ENCODE measurements around the gene RASA3.

The RASA3 gene

DNA sequence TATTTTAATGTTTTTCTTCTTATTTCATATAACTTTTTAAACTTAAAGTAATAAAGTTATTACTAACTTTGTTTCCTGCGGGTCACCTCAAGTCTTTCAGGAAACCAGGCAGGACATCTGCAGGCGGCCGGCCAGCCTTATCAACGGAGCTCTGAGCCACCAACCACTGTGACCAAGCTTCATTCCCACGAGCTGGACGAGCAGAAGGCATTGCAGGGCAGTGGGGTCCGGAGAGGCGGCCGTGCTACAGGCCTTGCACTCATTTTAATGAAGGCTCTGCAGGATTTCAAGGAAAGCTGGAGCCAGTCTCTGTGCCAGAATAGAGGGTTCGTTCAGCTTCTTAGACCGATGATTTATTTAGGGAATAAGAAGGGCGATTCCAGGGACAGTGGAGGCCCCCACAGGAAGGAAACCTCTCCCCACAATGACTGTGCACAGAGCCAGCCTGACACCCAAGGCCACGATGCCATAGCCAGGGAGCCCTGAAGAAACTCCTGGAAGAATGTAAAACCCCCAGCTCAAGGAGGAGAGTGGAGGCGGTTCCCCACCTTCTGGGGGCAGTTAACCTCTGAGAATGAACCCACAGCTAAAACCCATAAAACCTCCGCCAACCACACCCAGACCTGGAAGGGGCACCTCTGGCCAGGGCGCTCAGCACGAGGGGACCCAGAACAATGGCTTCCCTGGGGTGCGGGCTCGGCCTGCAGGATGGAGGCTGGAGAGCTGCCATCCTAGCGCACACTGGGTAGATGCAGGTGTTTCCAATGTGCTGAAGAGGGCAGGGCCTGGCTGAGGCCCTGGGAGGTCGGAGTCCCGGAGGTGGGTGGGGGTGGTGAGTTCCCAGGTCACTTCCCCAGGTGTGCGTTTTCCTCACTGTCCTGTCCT is 75.0 kb downstream of the RASA3 start:
- Histone ChIP-seq H3K9me3 (no peaks in the 10 kb centered on the region), H3K27ac (peak overlapping the region; percentile 84), H3K36me3 (no peaks in the 10 kb centered on the region), H3K27me3 (no peaks in the 10 kb centered on the region), H3K4me1 (ENCODE audit: control insufficient read depth in 1 of 2, insufficient read depth in 1 of 2, low read depth in 1 of 2, low read length in 1 of 2) (peaks cover 51 to 58% of the 10 kb centered on the region in 2 experiments), H3K4me3 (ENCODE audit: low read depth in 1 of 2, low read length in 1 of 2) (peak overlapping the region; percentile 48 to 60)
- TF ChIP-seq, protein P1, sequence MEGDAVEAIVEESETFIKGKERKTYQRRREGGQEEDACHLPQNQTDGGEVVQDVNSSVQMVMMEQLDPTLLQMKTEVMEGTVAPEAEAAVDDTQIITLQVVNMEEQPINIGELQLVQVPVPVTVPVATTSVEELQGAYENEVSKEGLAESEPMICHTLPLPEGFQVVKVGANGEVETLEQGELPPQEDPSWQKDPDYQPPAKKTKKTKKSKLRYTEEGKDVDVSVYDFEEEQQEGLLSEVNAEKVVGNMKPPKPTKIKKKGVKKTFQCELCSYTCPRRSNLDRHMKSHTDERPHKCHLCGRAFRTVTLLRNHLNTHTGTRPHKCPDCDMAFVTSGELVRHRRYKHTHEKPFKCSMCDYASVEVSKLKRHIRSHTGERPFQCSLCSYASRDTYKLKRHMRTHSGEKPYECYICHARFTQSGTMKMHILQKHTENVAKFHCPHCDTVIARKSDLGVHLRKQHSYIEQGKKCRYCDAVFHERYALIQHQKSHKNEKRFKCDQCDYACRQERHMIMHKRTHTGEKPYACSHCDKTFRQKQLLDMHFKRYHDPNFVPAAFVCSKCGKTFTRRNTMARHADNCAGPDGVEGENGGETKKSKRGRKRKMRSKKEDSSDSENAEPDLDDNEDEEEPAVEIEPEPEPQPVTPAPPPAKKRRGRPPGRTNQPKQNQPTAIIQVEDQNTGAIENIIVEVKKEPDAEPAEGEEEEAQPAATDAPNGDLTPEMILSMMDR (IDR thresholded peaks at IDR 0.05), result no peak

DNA sequence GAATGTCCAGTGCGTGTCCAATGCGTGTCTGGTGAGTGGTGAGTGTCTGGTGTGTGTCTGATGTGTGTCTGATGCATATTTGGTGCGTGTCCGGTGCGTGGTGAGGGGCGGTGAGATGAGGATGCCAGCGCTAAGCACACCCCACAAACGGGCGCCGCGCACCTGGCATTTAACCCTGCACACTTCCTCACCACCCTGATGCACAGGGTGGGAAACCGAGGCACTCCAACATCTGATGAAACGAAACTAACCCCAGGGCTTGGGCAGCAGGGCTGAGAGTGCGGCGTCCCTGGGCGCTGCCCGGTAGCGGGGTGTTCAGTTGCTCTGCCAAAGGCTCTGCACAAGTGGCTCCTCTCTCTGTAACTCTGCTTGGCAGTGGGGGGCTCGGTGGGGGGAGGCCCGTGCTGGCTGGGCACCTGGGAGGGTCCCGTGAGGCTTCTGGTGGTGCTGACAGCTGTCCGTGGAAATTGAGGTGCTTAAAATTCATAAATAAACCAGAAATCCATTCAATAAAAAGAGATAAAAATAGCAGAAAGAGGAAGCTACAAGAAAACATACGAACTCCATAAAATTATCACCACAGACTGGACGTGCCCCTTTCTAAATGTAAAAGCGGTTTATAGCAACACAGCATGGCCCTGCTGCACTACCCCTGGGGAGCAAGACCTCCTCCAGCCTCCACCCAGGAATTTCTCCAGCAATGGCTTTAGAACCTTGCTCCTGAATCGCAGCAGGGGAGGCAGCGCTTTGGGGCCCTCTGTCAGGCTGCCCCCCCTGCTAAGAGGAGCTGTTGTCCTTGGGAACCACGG is 76.0 kb downstream of the RASA3 start:
- no peaks in the 10 kb centered on the region for H3K36me3 ChIP-seq
- H3K4me1 ChIP-seq (ENCODE audit: control insufficient read depth in 1 of 2, insufficient read depth in 1 of 2, low read depth in 1 of 2, low read length in 1 of 2), result peaks cover 59 to 65% of the 10 kb centered on the region in 2 experiments
- H3K9me3 ChIP-seq, result no peaks in the 10 kb centered on the region
- peak overlapping the region; percentile 48 to 60 for H3K4me3 ChIP-seq (ENCODE audit: low read depth in 1 of 2, low read length in 1 of 2)
- no peaks in the 10 kb centered on the region for H3K27me3 ChIP-seq
- TF ChIP-seq, protein P1 (IDR thresholded peaks at IDR 0.05), result no peak
- peak overlapping the region; percentile 84 for H3K27ac ChIP-seq

DNA sequence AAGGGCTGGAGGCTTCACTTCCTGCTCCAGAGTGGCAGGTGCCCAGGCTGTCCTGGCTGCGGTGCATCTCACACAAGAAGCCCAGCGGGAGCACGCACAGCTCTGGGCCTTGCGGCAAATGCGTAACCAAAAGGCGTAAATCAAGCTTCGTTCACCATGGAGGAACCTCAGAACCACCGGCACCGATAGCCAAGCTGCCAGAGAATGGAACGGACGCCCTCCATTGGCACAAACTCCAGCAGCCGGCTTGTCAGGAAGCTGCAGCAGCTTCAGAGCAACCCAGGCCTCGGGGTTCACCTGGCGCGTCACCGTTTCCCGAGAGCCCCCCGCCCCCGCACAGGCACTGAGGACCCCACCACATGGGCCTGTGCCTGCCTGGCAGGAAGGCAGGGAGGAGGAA is 76.7 kb downstream of the RASA3 start:
- H3K27me3 ChIP-seq, result no peaks in the 10 kb centered on the region
- no peaks in the 10 kb centered on the region for H3K36me3 ChIP-seq
- peak overlapping the region; percentile 84 for H3K27ac ChIP-seq
- peaks cover 66 to 71% of the 10 kb centered on the region in 2 experiments for H3K4me1 ChIP-seq (ENCODE audit: control insufficient read depth in 1 of 2, insufficient read depth in 1 of 2, low read depth in 1 of 2, low read length in 1 of 2)
- H3K4me3 ChIP-seq (ENCODE audit: low read depth in 1 of 2, low read length in 1 of 2), result no peak overlapping the region
- no peaks in the 10 kb centered on the region for H3K9me3 ChIP-seq
- TF ChIP-seq, protein P1 (IDR thresholded peaks at IDR 0.05), result no peak

DNA sequence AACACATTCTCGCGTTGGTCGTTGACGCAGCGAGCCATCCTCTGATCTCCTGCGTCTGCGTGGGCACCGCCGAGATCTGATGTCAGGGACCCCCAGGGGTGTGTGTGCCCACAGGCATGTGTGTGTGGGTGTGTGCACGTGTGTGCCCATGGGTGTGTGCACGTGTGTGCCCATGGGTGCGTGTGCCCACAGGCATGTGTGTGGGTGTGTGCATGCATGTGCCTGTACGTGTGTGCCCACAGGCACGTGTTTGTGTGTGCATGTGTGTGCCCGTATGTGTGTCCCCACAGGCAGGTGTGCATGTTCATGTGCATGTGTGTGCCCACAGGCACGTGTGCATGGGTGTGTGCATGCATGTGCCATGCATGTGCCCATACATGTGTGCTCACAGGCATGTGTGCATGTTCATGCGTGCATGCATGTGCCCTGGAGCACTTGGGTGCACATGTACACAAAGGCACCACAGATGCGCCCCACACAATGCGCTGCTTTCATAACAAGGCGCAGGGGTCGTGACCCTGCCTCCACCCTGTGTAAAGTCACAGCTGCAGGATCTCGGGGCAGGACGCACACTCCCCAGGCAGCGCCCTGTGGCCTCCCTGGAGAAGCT is 77.5 kb downstream of the RASA3 start:
- H3K27me3 ChIP-seq, result no peaks in the 10 kb centered on the region
- H3K36me3 ChIP-seq, result peaks cover 3% of the 10 kb centered on the region
- TF ChIP-seq, protein P1 (IDR thresholded peaks at IDR 0.05), result no peak
- H3K9me3 ChIP-seq, result no peaks in the 10 kb centered on the region
- no peak overlapping the region for H3K27ac ChIP-seq
- H3K4me3 ChIP-seq (ENCODE audit: low read depth in 1 of 2, low read length in 1 of 2), result no peak overlapping the region
- H3K4me1 ChIP-seq (ENCODE audit: control insufficient read depth in 1 of 2, insufficient read depth in 1 of 2, low read depth in 1 of 2, low read length in 1 of 2), result peaks cover 74 to 78% of the 10 kb centered on the region in 2 experiments

DNA sequence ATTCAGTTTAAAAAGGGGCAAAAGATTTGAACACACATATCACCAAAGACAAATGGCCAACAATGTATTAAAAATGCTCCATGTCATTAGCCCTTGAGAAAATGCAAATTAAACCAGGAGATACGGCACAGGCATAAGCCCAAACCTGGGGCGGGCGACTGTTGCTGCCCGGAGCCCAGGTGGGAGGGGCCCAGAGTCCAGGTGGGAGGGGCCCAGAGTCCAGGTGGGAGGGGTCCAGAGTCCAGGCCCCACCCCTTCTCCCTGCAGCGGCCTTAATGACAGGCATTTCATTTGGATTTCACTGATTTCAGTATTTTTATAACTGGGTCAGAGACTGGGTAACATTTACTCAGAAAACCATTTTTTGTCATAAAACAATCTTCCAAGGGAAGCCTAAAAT is 78.2 kb downstream of the RASA3 start:
- H3K27ac ChIP-seq, result no peak overlapping the region
- peaks cover 77 to 78% of the 10 kb centered on the region in 2 experiments for H3K4me1 ChIP-seq (ENCODE audit: control insufficient read depth in 1 of 2, insufficient read depth in 1 of 2, low read depth in 1 of 2, low read length in 1 of 2)
- peaks cover 7% of the 10 kb centered on the region for H3K36me3 ChIP-seq
- no peaks in the 10 kb centered on the region for H3K9me3 ChIP-seq
- no peak overlapping the region for H3K4me3 ChIP-seq (ENCODE audit: low read depth in 1 of 2, low read length in 1 of 2)
- no peaks in the 10 kb centered on the region for H3K27me3 ChIP-seq
- TF ChIP-seq, protein P1 (IDR thresholded peaks at IDR 0.05), result no peak
